Astrocyte (in vitro differentiated cells and primary cell): ENCODE measurements around the gene GAL3ST1. TPM values are rescaled to one million over a fixed set of nuclear protein-coding genes. Genes with fewer than 3 reads are reported as not detected.

ENCODE experiments used
- DNase-seq: peaks from one replicate; pipeline ENCODE4 v3.0.0-alpha.2; 2010; ENCODE audit warnings: low read depth
- FAIRE-seq: peaks from 2 replicates; lab custom pipeline; 2011; peaks lifted over from hg19 to GRCh38; lab: Jason Lieb, UNC
- H2AFZ ChIP-seq: 2 replicates; pipeline ENCODE4 v1.6.0; 2012; ENCODE audit warnings: low read depth, low read length, inconsistent platforms
- H3K27ac ChIP-seq: 2 replicates; pipeline ENCODE4 v1.5.1; 2011; ENCODE audit warnings: low read depth, low read length, inconsistent platforms
- H3K27me3 ChIP-seq: 2 replicates; pipeline ENCODE4 v1.6.0; 2011; ENCODE audit warnings: low read length, inconsistent platforms; ENCODE audit not compliant: insufficient read depth
- H3K36me3 ChIP-seq: 2 replicates; pipeline ENCODE4 v1.5.1; 2011; ENCODE audit warnings: low read length, inconsistent platforms; ENCODE audit not compliant: insufficient read depth
- H3K4me1 ChIP-seq: 2 replicates; pipeline ENCODE4 v1.5.1; 2011; ENCODE audit warnings: low read length, inconsistent platforms; ENCODE audit not compliant: insufficient read depth
- H3K4me2 ChIP-seq: 2 replicates; pipeline ENCODE4 v1.6.0; 2012; ENCODE audit warnings: low read length, inconsistent platforms
- H3K4me3 ChIP-seq: 2 replicates; pipeline ENCODE4 v1.5.1; 2011; ENCODE audit warnings: low read depth, mild to moderate bottlenecking, low read length, inconsistent platforms; ENCODE audit not compliant: insufficient read depth
- H3K79me2 ChIP-seq: 2 replicates; pipeline ENCODE4 v1.6.0; 2012; ENCODE audit warnings: mild to moderate bottlenecking, low read length, inconsistent platforms; ENCODE audit not compliant: insufficient read depth
- H3K9ac ChIP-seq: 2 replicates; pipeline ENCODE4 v1.6.0; 2012; ENCODE audit warnings: mild to moderate bottlenecking, low read length, inconsistent platforms
- H3K9me3 ChIP-seq: 2 replicates; pipeline ENCODE4 v1.5.1; 2012; ENCODE audit warnings: low read depth, mild to moderate bottlenecking, low read length, inconsistent platforms; ENCODE audit not compliant: insufficient read depth
- H4K20me1 ChIP-seq: 2 replicates; pipeline ENCODE4 v1.6.0; 2012; ENCODE audit warnings: low read length, inconsistent platforms; ENCODE audit not compliant: insufficient read depth
- H3K27ac Mint-ChIP-seq: one replicate; pipeline ENCODE4 v1.8.0; 2021; ENCODE audit warnings: mild to moderate bottlenecking, mixed read lengths; ENCODE audit not compliant: unreplicated experiment
- H3K27me3 Mint-ChIP-seq: one replicate; pipeline ENCODE4 v1.8.0; 2021; ENCODE audit warnings: low read depth, mixed read lengths; ENCODE audit not compliant: unreplicated experiment
- H3K36me3 Mint-ChIP-seq: one replicate; pipeline ENCODE4 v1.8.0; 2021; ENCODE audit warnings: low read depth, mixed read lengths; ENCODE audit not compliant: unreplicated experiment
- H3K4me1 Mint-ChIP-seq: one replicate; pipeline ENCODE4 v1.8.0; 2021; ENCODE audit warnings: low read depth, mixed read lengths; ENCODE audit not compliant: unreplicated experiment
- H3K4me3 Mint-ChIP-seq: one replicate; pipeline ENCODE4 v1.8.0; 2021; ENCODE audit warnings: mild to moderate bottlenecking, moderate library complexity, mixed read lengths; ENCODE audit not compliant: unreplicated experiment
- H3K9me3 Mint-ChIP-seq: one replicate; pipeline ENCODE4 v1.8.0; 2021; ENCODE audit warnings: mild to moderate bottlenecking, mixed read lengths; ENCODE audit not compliant: unreplicated experiment
- EZH2 ChIP-seq: IDR thresholded peaks from 2 replicates; pipeline ENCODE4 v1.6.1; 2012; ENCODE audit warnings: mild to moderate bottlenecking, low read length, inconsistent platforms; ENCODE audit not compliant: insufficient read depth
- total RNA-seq: library from RNA; stranded (reverse); gene quantifications from 2 replicates; pipeline ENCODE4 v1.2.1, GENCODE V29; 2021
- TF ChIP-seq, protein P1 (sequence below): IDR thresholded peaks from 2 replicates; pipeline ENCODE4 v1.5.1; 2011; ENCODE audit warnings: low read depth, mild to moderate bottlenecking, inconsistent platforms, low read length, moderate library complexity; ENCODE audit not compliant: insufficient read depth

Gene GAL3ST1
- total RNA-seq, 1 donor from 2014 or later: 3.4 TPM

DNA sequence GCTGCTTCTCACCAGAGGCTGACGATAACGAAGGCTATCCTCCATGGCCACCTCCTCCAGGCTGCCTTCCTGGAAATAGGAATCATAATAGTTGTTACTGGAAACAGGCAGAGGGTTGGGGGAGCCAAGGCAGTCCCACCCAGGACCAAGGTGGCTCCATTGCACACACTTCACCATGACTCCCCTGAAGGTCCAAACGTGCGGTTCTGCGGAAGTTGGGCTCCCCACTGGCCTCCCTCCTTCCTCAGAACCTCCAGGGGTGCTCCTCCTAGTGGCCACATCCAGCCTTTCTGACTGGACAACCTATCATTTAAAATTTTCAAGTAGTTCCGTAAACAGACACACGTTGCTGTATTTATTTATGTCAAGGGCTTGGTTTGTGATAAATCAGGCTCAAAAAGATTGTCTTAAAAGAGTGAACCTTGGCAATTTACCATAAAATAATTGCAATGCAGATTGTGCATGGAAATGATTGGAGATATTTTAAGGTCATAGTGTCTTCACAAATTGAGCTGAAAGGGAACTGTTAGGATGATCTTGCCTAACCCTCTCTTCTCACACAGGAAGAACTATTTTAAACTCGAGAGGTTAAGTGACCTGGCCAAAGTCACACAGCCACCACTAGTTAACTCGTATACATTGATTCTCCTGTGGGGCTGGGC, 31.1 kb upstream of the GAL3ST1 start:
- H3K36me3 Mint-ChIP-seq: no peaks in the 10 kb centered on the region
- TF ChIP-seq, protein P1, sequence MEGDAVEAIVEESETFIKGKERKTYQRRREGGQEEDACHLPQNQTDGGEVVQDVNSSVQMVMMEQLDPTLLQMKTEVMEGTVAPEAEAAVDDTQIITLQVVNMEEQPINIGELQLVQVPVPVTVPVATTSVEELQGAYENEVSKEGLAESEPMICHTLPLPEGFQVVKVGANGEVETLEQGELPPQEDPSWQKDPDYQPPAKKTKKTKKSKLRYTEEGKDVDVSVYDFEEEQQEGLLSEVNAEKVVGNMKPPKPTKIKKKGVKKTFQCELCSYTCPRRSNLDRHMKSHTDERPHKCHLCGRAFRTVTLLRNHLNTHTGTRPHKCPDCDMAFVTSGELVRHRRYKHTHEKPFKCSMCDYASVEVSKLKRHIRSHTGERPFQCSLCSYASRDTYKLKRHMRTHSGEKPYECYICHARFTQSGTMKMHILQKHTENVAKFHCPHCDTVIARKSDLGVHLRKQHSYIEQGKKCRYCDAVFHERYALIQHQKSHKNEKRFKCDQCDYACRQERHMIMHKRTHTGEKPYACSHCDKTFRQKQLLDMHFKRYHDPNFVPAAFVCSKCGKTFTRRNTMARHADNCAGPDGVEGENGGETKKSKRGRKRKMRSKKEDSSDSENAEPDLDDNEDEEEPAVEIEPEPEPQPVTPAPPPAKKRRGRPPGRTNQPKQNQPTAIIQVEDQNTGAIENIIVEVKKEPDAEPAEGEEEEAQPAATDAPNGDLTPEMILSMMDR: peak; percentile 84
- no peak for TF ChIP-seq EZH2
- no peaks in the 10 kb centered on the region for H3K36me3 ChIP-seq
- H3K9me3 Mint-ChIP-seq: no peaks in the 10 kb centered on the region
- H3K27me3 Mint-ChIP-seq: peaks cover 5% of the 10 kb centered on the region
- H3K9ac ChIP-seq: peak overlapping the region; percentile 6
- FAIRE-seq: no peak
- no peaks in the 10 kb centered on the region for H3K79me2 ChIP-seq
- no peak overlapping the region for H3K27ac Mint-ChIP-seq
- H3K27ac ChIP-seq: no peak overlapping the region
- H3K9me3 ChIP-seq: no peaks in the 10 kb centered on the region
- H3K4me3 Mint-ChIP-seq: no peak overlapping the region
- H3K27me3 ChIP-seq: no peaks in the 10 kb centered on the region
- H3K4me2 ChIP-seq: peak overlapping the region; percentile 100
- peaks cover 24% of the 10 kb centered on the region for H3K4me1 ChIP-seq
- peak overlapping the region; percentile 67 for H3K4me3 ChIP-seq
- H2AFZ ChIP-seq: no peak overlapping the region
- peaks cover 31% of the 10 kb centered on the region for H3K4me1 Mint-ChIP-seq
- no peaks in the 10 kb centered on the region for H4K20me1 ChIP-seq
- DNase-seq: peak; percentile 10

DNA sequence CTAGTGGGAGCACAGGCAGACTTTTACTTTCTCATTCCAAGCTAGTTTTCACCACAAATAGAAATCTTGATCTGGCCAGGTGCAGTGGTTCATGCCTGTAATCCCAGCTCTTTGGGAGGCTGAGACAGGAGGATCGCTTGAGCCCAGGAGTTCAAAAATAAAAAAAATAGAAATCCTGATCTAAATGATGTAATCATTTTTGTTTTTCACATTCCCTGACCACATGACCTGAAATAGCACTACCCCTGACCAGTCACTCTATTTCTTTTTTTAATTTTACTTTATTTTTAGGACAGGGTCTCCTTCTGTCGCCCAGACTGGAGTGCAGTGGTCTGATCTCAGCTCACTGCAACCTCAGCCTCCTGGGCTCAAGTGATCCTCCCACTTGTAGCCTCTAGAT, 30.3 kb upstream of the GAL3ST1 start:
- peak overlapping the region; percentile 18 for H3K27ac Mint-ChIP-seq
- no peak for DNase-seq
- no peak for FAIRE-seq

More for the DNA sequence above, 30.3 kb upstream of the GAL3ST1 start:
- Mint-ChIP-seq H3K4me1 (peaks cover 26% of the 10 kb centered on the region), H3K36me3 (no peaks in the 10 kb centered on the region), H3K4me3 (no peak overlapping the region), H3K9me3 (no peaks in the 10 kb centered on the region), H3K27me3 (peaks cover 5% of the 10 kb centered on the region)
- Histone ChIP-seq H3K4me2 (no peak overlapping the region), H3K36me3 (no peaks in the 10 kb centered on the region), H3K79me2 (no peaks in the 10 kb centered on the region), H3K27me3 (no peaks in the 10 kb centered on the region), H3K9ac (no peak overlapping the region), H2AFZ (no peak overlapping the region), H3K9me3 (no peaks in the 10 kb centered on the region), H3K4me1 (peaks cover 23% of the 10 kb centered on the region), H3K27ac (no peak overlapping the region), H3K4me3 (no peak overlapping the region), H4K20me1 (no peaks in the 10 kb centered on the region)
- TF ChIP-seq, protein P1: no peak
- TF ChIP-seq EZH2: no peak
